HG03354 (cell line): Measurements from ENCODE around the gene SLC6A18.

Source experiments
- ATAC-seq: cut with Tn5 transposase; IDR thresholded peaks from one replicate; pipeline ENCODE4 v1.9.1; 2021; ENCODE audit warnings: mild to moderate bottlenecking; ENCODE audit not compliant: unreplicated experiment, poor library complexity, severe bottlenecking

The SLC6A18 gene

GRCh38 chr5:1186351-1187233 lies 38.6 kb upstream of the SLC6A18 start:
- no peak for ATAC-seq

GRCh38 chr5:1187234-1187949 lies 37.8 kb upstream of the SLC6A18 start:
- no peak for ATAC-seq

DNA sequence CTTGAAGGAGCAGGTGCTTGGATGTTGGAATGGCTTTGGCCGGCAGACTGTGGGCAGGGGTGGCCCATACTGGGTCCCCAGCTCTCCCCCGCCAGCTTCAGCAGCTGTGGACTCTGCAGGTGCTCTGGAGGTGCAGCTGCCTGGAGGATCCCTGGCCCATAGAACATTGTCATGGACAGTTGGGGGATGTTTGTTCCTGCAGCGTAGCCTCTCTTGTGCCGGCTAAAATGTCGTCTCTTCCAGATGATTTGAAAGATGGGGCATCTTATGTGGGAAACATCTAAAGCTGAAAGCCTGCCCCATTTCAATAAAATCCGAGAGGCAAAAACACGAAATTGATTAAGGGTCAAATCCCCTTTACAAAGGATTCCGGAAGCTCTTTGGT lies 37.2 kb upstream of the SLC6A18 start:
- no peak for ATAC-seq

DNA sequence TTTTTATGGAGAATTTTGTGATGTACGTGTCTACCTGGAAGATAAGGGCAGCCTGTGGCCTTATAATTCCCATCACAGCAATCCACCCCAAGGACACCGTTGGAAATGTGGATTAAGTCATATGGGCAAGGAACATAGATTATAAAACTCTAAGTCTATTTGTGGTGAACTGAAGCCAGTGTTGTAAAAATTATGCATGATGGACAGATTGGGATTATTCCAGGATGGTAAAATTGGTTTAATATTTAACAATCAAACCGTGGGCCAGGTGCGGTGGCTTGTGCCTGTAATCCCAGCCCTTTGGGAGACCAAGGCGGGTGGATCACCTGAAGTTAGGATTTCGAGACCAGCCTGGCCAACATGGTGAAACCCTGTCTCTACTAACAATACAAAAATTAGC lies 36.7 kb upstream of the SLC6A18 start:
- ATAC-seq, result no peak

- no peak for ATAC-seq
These were observed 35.9 kb upstream of the SLC6A18 start for GRCh38 chr5:1189269-1189668.

GRCh38 chr5:1190278-1190677 lies 34.9 kb upstream of the SLC6A18 start:
- no peak for ATAC-seq

GRCh38 chr5:1190837-1191239 lies 34.3 kb upstream of the SLC6A18 start:
- no peak for ATAC-seq

DNA sequence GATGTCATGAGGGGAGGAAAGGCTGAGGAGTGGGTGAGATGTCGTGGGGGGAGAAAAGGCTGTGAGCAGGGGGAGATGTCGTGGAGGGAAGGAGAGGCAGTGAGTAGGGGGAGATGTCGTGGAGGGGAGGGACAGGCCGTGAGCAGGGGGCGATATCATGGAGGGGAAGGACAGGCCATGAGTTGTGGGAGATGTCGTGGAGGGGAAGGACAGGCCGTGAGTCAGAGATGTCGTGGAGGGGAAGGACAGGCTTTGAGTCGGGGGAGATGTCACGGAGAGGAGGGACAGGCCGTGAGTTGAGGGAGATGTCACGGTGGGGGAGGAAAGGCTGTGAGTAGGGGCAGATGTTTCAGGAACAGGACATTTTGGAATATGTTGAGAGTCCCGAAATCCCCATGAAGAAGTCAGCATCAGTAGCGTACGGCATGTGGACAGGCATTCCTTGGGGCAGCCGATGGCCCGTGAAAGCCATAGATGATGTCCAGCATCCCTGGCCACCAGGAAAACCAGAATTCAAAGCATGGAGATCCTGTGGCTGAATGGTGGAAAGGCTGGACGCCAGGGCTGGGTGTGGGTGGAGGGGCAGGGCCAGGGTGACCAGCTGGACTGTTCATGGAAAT lies 32.1 kb upstream of the SLC6A18 start:
- ATAC-seq, result no peak

GRCh38 chr5:1193591-1193985 lies 31.6 kb upstream of the SLC6A18 start:
- ATAC-seq, result no peak

DNA sequence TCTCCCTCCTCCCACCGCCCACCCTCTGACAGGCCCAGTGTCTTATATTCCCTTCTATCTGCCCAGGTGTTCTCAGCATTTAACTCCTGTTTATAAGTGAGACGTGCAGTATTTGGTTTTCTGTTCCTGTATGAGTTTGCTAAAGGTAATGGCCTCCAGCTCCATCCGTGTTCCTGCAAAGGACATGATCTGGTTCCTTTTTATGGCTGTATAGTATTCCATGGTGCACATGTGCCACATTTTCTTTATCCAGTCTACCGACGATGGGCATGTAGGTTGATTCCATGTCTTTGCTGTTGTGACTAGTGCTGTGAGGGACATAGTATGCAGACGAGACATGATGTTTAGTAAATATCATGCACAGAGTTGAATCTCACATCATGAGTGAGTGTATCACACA lies 30.8 kb upstream of the SLC6A18 start:
- ATAC-seq, result no peak

DNA sequence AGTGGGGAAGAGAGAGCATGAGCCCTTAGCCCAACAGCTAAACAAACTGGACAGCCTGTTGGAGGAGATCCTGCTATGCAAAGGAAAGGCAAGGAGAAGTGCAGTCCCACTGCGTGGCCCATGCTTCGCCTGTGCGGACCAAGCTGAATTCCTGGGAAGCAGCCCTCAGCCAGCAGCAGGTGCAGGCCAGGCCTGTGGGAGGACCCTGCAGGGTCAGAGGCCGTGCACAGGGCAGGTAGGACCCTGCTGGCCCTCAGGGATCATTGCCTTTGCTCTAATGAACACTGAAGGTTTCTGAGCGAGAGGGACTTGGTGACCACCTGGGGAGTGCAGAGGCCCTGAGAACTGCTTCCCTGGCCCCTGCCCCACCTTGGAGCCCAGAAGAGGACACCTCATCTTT lies 29.7 kb upstream of the SLC6A18 start:
- ATAC-seq, result no peak

- no peak for ATAC-seq
These were observed 29.3 kb upstream of the SLC6A18 start for GRCh38 chr5:1195916-1196315.

- no peak for ATAC-seq
These were observed 28.6 kb upstream of the SLC6A18 start for GRCh38 chr5:1196562-1196961.

DNA sequence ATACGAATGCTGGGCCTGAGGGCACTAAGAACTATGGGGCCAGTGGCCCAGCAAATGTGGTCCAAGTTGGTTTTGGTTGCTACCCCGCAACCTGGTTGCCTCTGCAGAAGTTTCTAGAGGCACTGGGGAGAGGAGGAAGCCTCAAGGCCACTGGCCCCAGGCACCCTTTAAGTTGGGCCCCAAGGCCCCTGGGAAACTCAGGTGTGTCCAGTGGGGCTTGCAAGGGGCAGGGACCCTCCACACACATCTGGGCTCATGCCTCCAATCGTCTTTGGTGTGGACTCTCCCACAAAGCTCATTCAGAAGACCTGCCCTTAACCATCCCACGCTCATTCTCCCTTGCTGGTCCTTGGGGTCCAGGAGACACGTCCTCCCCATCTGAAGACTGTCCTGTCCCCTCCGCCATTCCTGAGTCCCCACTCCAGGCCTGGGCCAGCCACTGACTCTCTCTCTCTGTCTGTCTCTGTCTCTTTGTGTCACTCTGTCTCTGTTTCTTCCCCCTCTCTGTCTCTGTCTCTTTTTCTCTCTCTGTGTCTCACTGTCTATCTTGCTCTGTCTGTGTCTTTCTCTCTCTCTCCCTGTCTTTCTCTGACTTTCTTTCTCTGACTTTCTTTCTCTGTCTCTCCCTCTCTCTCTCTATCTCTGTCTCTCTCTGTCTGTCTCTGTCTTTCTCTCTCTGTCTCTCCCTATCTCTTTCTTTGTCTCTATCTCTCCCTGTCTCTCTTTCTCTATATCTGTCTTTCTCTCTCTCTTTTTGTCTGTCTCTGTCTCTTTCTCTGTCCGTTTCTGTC lies 27.1 kb upstream of the SLC6A18 start:
- no peak for ATAC-seq

DNA sequence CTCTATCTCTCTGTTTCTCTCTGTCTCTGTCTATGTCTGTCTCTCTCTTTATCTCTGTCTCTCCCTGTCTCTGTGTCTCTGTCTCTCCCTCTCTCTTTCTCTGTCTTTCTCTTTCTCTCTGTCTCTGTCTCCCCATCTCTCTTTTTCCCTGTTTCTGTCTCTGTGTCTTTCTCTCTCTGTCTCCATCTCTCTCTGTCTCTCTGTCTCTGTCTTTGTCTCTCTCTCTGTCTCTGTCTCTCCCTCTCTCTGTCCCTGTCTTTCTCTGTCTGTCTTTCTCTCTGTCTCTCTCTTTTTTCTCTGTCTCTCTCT lies 25.9 kb upstream of the SLC6A18 start:
- ATAC-seq, result no peak

DNA sequence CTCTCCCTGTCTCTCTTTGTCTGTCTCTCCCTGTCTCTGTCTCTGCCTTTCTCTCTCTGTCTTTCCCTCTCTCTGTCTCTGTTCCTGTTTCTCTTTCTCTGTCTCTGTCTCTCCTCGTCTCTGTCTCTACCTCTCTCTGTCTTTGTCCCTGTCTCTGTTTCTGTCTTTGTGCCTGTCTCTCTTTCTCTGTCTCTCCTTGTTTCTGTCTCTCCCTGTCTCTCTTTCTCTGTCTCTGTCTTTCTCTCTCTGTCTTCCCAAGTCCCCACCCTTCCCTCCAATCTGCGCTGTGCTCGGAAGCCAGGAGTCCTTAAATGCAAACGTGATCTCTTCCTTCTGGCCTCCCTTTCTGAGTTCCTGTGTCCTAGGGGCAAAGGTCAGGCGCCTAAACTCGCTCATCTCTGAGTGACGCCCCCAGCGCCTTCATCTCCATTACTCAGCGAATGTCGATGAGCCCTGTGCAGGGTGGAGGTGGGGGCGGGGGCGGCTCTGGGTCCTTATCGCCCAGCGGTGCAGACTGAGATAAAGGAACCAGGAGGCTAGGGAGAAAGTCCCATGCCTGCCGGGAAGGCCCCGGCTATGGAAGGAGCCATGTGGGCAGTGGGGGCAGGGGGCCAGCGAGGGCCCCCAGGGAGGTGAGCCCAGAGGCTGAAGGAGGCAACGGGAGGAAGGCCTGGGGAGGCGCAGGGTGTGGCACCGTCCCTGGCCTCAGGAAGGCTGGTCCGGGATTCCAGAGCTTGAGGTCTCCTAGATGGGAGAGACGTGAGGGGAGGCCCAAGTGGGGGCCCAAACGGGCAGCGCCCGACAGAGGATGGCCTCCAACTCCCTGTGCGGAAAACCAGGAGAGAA lies 25.3 kb upstream of the SLC6A18 start:
- ATAC-seq, result no peak

DNA sequence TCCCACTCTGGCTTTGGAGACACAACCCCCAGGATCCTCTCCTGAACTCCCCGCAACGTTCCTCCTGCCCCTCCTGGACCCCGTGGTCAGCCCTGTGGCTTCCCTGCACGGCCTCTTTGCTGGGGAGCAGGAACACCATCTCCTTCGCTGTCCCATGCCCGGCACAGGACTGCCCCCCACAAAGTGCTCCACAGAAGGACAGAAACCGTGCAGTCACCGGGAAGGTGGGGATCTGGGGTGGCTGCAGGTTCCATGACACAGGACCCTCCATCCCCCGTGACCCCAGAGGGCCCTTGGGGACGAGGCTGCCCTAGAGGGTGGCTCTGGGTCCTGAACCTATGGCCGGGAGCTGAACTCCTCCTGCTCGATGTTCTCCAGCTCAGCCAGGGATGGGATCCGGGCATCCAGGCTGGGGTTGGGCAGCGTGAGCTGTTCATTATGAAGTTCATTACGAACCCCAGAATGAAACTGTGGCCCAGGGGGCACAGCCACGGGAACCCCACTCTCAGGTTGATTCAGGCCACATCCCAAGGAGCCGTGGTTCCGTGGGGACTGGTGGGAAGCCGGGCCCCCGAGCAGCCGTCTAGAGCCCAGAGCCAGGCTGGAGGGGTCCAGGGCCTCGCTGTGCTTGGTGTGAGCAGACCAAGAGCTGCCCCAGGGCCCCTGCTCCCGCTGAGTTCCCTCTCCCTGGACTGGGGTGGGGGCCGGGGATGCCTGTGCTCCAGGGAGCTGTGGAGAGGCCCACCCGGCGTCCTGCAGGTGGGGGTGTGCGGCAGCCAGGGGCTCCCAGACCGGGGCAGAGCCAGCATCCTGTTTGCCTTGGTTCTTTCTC lies 24.5 kb upstream of the SLC6A18 start:
- no peak for ATAC-seq

DNA sequence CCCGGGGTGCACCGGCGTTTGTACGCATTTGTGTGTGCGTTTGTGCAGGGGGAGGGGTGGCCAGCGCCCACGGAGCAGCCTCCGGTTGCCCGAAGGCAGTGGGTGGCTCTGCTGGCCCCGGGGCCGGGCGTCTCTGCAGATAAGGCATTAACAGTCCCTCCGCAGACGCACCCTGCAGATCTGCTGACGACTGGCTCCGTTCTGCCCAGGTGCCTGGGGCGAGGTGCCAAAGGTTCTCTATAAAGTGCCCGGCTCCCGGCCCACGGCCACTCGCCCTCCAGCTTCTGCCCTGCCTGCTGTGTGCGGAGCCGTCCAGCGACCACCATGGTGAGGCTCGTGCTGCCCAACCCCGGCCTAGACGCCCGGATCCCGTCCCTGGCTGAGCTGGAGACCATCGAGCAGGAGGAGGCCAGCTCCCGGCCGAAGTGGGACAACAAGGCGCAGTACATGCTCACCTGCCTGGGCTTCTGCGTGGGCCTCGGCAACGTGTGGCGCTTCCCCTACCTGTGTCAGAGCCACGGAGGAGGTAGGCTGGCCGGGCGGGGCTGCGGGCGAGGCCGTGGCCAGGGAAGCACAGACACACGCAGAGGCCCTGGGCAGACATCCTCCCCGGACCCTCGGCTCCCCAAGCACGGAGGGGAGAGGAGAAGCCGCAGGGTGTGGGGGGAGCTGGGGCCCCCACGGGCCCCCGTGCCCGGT lies 23.7 kb upstream of the SLC6A18 start, which contains the start of gene SLC6A19:
Gene SLC6A19 (plus strand): TSS at position 269 of the 699 bp plus-strand sequence. CDS start 56 bp downstream, at position 325.
- ATAC-seq, result no peak
